Measurements from ENCODE around the gene KIF2A.

DNA sequence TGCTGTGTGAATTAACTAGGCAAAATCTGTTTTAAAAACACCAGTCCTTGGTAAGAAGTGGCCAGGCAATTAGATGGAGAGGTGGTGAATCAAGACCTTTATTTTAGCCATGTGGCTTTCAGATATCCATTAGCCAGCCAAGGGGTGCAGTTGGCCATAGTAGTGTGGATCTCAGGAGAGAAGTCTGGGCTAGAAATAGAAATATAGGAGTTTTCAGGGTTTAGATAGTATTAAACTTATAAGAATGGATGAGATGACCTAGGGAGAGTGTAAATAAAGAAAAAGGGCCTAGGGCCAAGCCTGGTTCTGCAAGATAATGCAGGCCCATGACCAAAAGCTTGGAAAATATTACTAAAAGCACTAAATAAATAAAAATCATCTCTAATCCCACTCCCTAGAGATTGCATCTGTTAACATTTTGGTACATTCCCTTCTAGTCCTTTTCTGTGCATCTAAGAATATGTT is 40.3 kb upstream of the KIF2A start:
- TF ChIP-seq, protein P1, sequence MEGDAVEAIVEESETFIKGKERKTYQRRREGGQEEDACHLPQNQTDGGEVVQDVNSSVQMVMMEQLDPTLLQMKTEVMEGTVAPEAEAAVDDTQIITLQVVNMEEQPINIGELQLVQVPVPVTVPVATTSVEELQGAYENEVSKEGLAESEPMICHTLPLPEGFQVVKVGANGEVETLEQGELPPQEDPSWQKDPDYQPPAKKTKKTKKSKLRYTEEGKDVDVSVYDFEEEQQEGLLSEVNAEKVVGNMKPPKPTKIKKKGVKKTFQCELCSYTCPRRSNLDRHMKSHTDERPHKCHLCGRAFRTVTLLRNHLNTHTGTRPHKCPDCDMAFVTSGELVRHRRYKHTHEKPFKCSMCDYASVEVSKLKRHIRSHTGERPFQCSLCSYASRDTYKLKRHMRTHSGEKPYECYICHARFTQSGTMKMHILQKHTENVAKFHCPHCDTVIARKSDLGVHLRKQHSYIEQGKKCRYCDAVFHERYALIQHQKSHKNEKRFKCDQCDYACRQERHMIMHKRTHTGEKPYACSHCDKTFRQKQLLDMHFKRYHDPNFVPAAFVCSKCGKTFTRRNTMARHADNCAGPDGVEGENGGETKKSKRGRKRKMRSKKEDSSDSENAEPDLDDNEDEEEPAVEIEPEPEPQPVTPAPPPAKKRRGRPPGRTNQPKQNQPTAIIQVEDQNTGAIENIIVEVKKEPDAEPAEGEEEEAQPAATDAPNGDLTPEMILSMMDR (optimal IDR thresholded peaks at IDR 0.05 in 1 of 3, IDR thresholded peaks at IDR 0.05 in 1 of 3, conservative IDR thresholded peaks at IDR 0.05 in 1 of 3; ENCODE audit: extremely low read depth in 1 of 3, insufficient read depth in 2 of 3, low read length in 3 of 3): no peak
- no peak for TF ChIP-seq EZH2 (IDR thresholded peaks at IDR 0.05; ENCODE audit: low read length)
